Cardiac fibroblast (primary cell): ENCODE data around the gene ZNF777.
A peak's percentile ranks its signal among the peaks of the same experiment; 100 is the strongest.
"Not testable (repeated sequence)": the region's sequence is repeated elsewhere in the genome, so short reads cannot be mapped to it uniquely, and the experiment has no call there.

Experiments
- DNase-seq, 2 donors: peaks; one replicate each; pipeline versions ENCODE4 v3.0.0 to v3.0.0-alpha.2; 2010; ENCODE audit warnings: low read depth in 2 of 2
- H3K4me3 ChIP-seq, 2 donors: replicated peaks in 1 of 2; 1 replicate in 1 of 2; 2 replicates in 1 of 2; pipeline ENCODE4 v1.5.1; 2011; ENCODE audit warnings: low read depth in 2 of 2, low read length in 2 of 2, mild to moderate bottlenecking in 2 of 2, moderate library complexity in 1 of 2
- CTCF ChIP-seq: IDR thresholded peaks from one replicate; pipeline ENCODE4 v1.5.1; 2011; ENCODE audit warnings: low read depth, mild to moderate bottlenecking, low read length, inconsistent platforms

ZNF777 gene

DNA sequence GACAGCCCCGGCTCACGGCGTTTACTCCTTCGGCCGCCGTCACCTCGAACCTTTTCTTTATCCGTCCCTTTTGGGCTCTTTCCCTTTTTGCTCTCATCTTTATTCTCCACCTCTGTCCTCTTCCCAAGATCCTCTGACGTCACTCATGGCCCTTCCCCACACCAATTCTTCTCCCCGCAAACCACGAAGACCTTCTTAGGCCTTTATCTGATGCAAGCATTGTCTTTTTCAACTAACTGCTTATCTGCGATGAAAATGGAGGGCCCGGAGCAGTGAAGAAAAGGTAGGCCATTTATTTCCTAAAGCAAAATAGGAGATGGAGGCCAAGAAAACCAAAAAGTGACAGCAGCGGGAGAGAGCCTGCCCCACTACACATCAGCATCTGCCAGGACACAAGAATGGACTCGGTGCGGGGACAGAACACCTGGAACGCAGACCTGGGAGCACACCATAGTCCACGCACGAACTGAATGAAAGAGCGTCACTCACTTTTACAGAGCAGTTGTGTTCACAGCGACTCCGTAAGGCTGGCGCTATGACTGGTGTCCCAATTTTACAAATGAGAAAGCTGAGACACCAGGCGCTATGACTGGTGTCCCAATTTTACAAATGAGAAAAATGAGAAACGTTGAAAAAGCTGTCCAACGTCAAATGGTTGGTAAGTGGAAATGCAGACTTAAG, 45.3 kb downstream of the ZNF777 start:
- no peak for TF ChIP-seq CTCF
- H3K4me3 ChIP-seq: peak overlapping the region; percentile 4 to 52
- DNase-seq: no peak

DNA sequence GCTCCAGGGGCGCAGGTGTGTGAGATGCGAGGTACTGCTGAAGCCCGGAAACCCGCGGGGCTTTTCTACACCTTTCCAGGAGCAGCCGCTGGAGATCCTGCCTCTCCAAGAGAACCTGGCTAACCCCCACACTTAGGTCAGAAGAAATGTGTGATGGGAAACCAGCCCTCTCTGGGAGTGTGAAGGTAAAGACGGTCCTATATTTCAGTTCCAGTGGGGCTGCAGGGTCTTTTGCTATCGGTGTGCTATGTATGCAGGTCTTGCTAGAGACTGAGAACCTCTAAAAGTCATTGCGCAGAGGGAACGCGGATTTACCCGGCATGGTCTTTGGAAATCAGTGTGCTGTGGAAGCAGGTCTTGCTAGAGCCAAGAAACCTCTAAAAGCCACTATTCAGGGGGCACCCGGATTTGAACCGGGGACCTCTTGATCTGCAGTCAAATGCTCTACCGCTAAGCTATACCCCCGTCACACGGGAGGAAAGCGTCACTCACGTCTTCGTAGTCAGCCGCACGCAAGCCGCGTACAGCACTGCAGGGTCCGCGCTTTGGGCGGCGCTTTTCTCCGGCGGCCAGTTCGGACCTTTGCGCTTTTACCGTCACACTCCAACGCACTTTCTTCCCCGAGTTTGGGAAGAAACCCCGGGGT, 46.0 kb downstream of the ZNF777 start:
- DNase-seq: peak; percentile 74 to 95
- peak overlapping the region; percentile 4 to 52 for H3K4me3 ChIP-seq
- TF ChIP-seq CTCF: no peak

GRCh38 chr7:149414171-149414570, 46.7 kb downstream of the ZNF777 start:
- peak in 1 of 2 donors; percentile 8 for DNase-seq
- TF ChIP-seq CTCF: no peak
- H3K4me3 ChIP-seq: no peak overlapping the region

- DNase-seq, H3K4me3 ChIP-seq: not testable (repeated sequence)
Measured at GRCh38 chr7:149413083-149413482, 47.8 kb downstream of the ZNF777 start.

- DNase-seq: no peak
Measured at GRCh38 chr7:149409895-149410294, 51.0 kb downstream of the ZNF777 start.

GRCh38 chr7:149404825-149405224, 56.0 kb downstream of the ZNF777 start:
- no peak overlapping the region for H3K4me3 ChIP-seq
- DNase-seq: no peak
- no peak for TF ChIP-seq CTCF

More at GRCh38 chr7:149409895-149410294, 51.0 kb downstream of the ZNF777 start:
- no peak for TF ChIP-seq CTCF
- no peak overlapping the region for H3K4me3 ChIP-seq

DNA sequence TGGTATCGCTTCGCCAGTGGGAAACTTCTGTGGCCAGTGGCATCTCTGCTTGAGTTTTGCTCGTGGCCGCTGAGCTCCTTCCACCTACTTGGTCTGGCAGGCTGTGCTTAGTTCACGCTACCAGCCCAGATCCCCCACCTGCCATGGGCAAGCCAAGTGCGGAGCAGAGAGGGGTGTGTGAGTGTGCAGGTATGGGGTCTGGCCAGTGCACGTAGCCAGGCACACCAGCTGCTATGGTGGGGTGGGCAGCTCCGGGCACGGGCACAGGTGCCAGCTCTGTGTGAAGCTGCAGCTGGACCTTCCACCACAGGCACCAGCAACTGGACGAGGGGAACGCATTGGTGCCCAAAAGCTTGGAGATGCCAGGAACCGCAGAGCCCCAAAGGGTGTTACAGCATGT, 56.5 kb downstream of the ZNF777 start:
- TF ChIP-seq CTCF: no peak
- no peak for DNase-seq
- no peak overlapping the region for H3K4me3 ChIP-seq
